Adrenal gland (tissue), 5 donors: ENCODE measurements around the gene LIMD2.

Experiments
- CTCF ChIP-seq, 6 experiments: fragments of 450-650 bp in 4 of 6; fragments of 200-600 bp in 2 of 6; sonication (generic) in 1 of 6; IDR thresholded peaks; 1 replicate in 5 of 6; 2 replicates in 1 of 6; pipeline versions ENCODE4 v1.5.1 to v1.8.0; 2016 to 2021; ENCODE audit warnings: antibody characterized with exemption in 6 of 6, mild to moderate bottlenecking in 2 of 6, moderate library complexity in 1 of 6
- POLR2A ChIP-seq, 2 donors: fragments of 450-650 bp; IDR thresholded peaks; one replicate each; pipeline ENCODE4 v1.6.1; 2017; ENCODE audit warnings: antibody characterized with exemption in 2 of 2, mild to moderate bottlenecking in 2 of 2, moderate library complexity in 1 of 2
- donor health status: DM: no; HTN: no; CAD: no.

DNA sequence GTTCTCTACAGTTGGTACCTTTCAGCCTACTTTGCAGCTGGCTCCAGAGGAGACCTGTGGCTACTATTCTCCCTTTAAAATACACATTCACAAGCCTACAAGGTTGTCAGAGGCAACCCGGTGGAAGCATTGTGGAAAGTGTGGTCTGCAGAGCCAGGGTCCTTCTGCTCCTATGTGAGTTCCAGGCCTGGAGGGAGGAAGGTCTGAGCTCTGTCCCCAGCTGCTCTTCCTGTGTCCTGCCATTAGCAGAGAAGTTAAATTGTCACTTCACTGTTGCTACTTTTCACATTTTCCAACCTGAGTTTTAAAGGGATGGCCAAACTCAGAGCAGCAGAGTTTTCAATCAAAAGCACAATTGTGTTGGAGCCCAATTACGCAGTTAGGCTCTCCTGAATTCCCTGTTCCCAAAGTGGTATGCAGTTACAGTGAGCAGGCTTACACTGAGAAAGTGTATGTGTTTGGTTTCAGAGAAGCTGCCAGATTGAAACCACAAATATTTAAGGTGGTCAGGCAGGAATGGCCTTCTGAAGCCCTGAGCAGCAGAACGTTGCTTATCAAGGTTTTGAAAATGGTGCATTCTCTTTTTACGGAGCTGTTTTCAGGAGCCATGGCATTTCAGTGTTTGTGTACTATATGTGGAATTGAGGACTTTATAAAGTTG is 52.7 kb downstream of the LIMD2 start:
- TF ChIP-seq POLR2A (IDR thresholded peaks at IDR 0.05) = no peak
- TF ChIP-seq CTCF (IDR thresholded peaks at IDR 0.05) = no peak
